DMS114 treated with DMSO at 0.1 percent for 48 hours (cell line): ENCODE results near the gene ASB8.
"Not testable (repeated sequence)": the region's sequence is repeated elsewhere in the genome, so short reads cannot be mapped to it uniquely, and the experiment has no call there.

Experiments
- DNase-seq: peaks from one replicate; lab custom pipeline; 2025; ENCODE audit not compliant: unreplicated experiment; lab: John Stamatoyannopoulos, UW

Gene ASB8

GRCh38 chr12:48183091-48183875, 26.0 kb upstream of the ASB8 start, which contains the start of gene CCDC184:
TSS of gene CCDC184 (plus strand) at chr12:48183644. CDS start at chr12:48184123, 479 bp downstream.
- peak; percentile 83 for DNase-seq

- no peak for DNase-seq
Observed at GRCh38 chr12:48182631-48183030, 25.3 kb upstream of the ASB8 start.

- no peak for DNase-seq
Observed at GRCh38 chr12:48180857-48181495, 23.7 kb upstream of the ASB8 start.

GRCh38 chr12:48180424-48180823, 23.1 kb upstream of the ASB8 start:
- no peak for DNase-seq

GRCh38 chr12:48179466-48179865, 22.2 kb upstream of the ASB8 start:
- no peak for DNase-seq

- no peak for DNase-seq
Observed at GRCh38 chr12:48177982-48178381, 20.7 kb upstream of the ASB8 start.

- DNase-seq, result no peak
Observed at GRCh38 chr12:48176417-48176751, 19.1 kb upstream of the ASB8 start.

DNA sequence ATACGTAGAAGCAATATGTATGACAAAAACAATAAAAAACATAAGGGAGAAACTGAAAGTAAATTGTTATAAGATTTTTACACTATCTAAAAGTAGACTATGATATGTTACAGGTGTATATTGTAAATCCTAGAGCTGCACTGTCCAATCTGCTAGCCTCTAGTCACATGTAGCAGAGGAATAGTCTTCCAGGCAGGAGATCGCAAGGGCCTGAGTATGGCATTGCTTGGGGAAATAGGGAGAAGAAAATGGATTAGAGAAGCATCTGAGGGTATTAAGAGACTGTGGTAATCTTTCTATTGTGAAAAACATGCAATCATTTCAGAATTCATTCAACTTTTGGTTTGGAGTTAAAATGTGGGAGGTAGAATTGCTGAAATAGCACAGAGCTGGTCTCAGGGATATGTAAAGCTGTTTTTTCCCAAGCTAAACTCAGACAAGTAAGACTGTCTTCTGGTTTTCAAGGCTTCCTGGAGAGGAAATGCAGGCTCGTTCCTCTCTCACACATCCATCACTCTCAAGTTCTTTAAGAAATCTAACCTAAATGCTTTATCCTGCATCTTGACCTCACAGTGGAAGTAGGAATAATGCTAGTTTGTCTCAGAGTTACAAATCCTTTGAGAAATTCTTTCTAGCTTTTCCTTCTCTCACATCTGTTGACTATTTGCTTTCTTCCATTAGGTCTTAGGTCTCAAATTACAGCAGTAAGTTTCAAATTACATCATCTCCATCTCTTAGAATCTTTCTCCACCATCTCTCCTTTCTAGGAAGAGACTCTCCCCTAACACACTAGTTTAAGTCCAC, 18.5 kb upstream of the ASB8 start:
- no peak for DNase-seq

GRCh38 chr12:48169011-48169410, 11.7 kb upstream of the ASB8 start:
- no peak for DNase-seq

- DNase-seq, result peak; percentile 37
Observed at GRCh38 chr12:48165089-48165981, 8.0 kb upstream of the ASB8 start.

DNA sequence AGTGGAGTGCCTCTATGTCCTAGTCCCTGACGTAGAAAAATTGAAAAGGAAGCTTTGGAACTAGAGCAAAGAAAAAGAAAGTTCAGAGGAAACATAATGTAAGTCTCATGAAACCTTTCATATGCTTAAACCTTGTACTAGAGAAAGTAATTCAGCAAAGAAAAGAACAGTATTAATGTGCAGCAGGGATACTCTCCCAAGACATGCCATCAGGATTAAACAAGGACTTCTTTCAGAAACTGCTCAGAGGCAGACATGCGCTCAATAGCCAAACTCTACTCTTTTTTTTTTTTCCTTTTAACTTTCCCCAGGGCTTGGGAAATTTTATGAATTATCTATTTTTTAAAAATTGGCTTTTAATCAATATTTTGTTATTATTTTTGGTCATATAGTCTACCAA, 7.1 kb upstream of the ASB8 start:
- no peak for DNase-seq

GRCh38 chr12:48163150-48163747, 5.9 kb upstream of the ASB8 start:
- no peak for DNase-seq

- no peak for DNase-seq
Observed at GRCh38 chr12:48160807-48161206, 3.5 kb upstream of the ASB8 start.

GRCh38 chr12:48160046-48160445, 2.7 kb upstream of the ASB8 start:
- DNase-seq, result no peak

- no peak for DNase-seq
Observed at GRCh38 chr12:48157889-48158370, 615 bp upstream of the ASB8 start.

GRCh38 chr12:48156652-48157017, 680 bp downstream of the ASB8 start:
- no peak for DNase-seq

GRCh38 chr12:48155786-48156185, 1.5 kb downstream of the ASB8 start:
- not testable (repeated sequence) for DNase-seq

GRCh38 chr12:48151103-48151771, 6.1 kb downstream of the ASB8 start:
- no peak for DNase-seq

DNA sequence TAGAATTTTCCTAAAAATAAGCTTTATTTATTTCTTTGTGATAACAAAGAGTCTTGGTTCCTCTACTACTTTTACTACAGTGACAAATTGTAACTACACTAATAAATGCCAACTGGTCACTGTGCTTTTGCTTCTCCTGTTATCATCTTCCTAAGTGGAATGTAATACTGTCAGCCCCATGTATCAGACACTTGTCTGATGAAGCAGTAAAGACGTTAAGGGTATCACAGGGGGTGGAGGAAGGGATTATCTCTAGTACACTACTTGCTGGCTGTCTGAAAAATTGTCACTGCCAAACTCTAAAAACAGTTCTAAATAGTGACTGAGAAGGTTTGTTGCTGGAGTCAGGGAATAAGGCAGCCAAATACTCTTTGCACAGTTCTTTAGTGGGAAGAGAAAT, 11.3 kb downstream of the ASB8 start:
- no peak for DNase-seq

DNA sequence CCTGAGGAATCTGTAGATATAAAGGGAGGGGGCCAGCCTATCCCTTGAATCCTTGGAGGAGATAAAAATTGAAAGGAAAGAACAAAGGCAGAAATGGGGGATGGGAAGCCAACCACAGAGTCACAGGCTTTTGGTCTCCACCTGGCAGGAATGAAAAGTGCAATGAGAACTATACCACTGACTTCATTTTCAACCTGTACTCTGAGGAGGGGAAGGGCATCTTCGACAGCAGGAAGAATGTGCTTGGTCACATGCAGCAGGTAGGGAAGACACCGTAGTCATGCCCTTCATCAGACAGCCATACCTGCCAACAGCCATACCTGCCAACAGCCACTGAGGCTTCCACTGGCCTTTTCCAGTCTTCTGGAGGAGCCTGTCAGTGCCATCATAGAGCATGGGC, 13.4 kb downstream of the ASB8 start:
- no peak for DNase-seq
